HCT116 (cell line): ENCODE results near the gene PISD. TPM values are rescaled to one million over a fixed set of nuclear protein-coding genes. Genes with fewer than 3 reads are reported as not detected.

Experiments
- ATAC-seq: fragments of 200-7000 bp; cut with Tn5 transposase; 2 replicates; pipeline ENCODE4 v1.9.1; 2020; ENCODE audit warnings: mild to moderate bottlenecking, moderate library complexity
- BruUV-seq: library from RNA; stranded (reverse); fragments of 400-500 nt; replicated peaks from 2 replicates; lab custom pipeline; 2021; lab: Mats Ljungman, UMichigan
- CTCF ChIA-PET: fragments of 300-600 bp; sonication (Branson Sonifier 250); formaldehyde crosslinking; loops from one replicate; lab custom pipeline; 2021; ENCODE audit warnings: antibody characterized with exemption; lab: Charles Lee
- POLR2A ChIA-PET: fragments of 300-600, 350-600 bp; sonication (Branson Sonifier 250); formaldehyde crosslinking; loops from one replicate; lab custom pipeline; 2021; ENCODE audit warnings: antibody characterized with exemption; lab: Charles Lee
- RAD21 ChIA-PET, 2 experiments: fragments of 300-600 bp; sonication (Branson Sonifier 250); formaldehyde crosslinking; loops; one replicate each; lab custom pipeline; 2023; ENCODE audit warnings: low total read pairs in 2 of 2; ENCODE audit not compliant: uncharacterized antibody in 2 of 2, unreplicated experiment in 2 of 2, low non-redundant PET in 1 of 2; lab: Charles Lee
- DNase-seq: peaks from one replicate; pipeline ENCODE4 v3.0.0-alpha.2; 2010; ENCODE audit warnings: low read depth, low spot score
- H2AFZ ChIP-seq: fragments of 200-600 bp; shearing (Covaris generic), sonication (generic); 2 replicates; pipeline ENCODE4 v1.6.1; 2017; ENCODE audit warnings: low read depth, mixed run types, mixed read lengths, antibody characterized with exemption, low read length; ENCODE audit not compliant: poor library complexity, severe bottlenecking
- H3K27ac ChIP-seq: 2 replicates; pipeline ENCODE4 v1.5.1; 2012; ENCODE audit warnings: low read depth, low read length
- H3K27me3 ChIP-seq: fragments of 200-600 bp; sonication (generic); 2 replicates; pipeline ENCODE4 v1.6.1; 2016; ENCODE audit warnings: mixed run types, low read length, mixed read lengths; ENCODE audit not compliant: insufficient read depth
- H3K36me3 ChIP-seq, 2 experiments: fragments of 200-500 bp in 1 of 2; fragments of 200-600 bp in 1 of 2; sonication (Bioruptor generic) in 1 of 2; sonication (generic) in 1 of 2; 2 replicates each; pipeline versions ENCODE4 v1.5.1 to v1.6.1; 2014 to 2016; ENCODE audit warnings: low read length in 2 of 2, inconsistent platforms in 1 of 2, mixed read lengths in 1 of 2, mixed run types in 1 of 2; ENCODE audit not compliant: insufficient read depth in 2 of 2, control insufficient read depth in 1 of 2
- H3K4me1 ChIP-seq, 2 experiments: fragments of 200-600 bp in 1 of 2; sonication (generic) in 1 of 2; 2 replicates each; pipeline versions ENCODE4 v1.5.1 to v1.6.1; 2012 to 2017; ENCODE audit warnings: low read length in 2 of 2, inconsistent platforms in 1 of 2, mild to moderate bottlenecking in 1 of 2, mixed read lengths in 1 of 2, mixed run types in 1 of 2, moderate library complexity in 1 of 2; ENCODE audit not compliant: insufficient read depth in 2 of 2, control insufficient read depth in 1 of 2
- H3K4me2 ChIP-seq: fragments of 200-600 bp; sonication (generic); 2 replicates; pipeline ENCODE4 v1.6.1; 2017; ENCODE audit warnings: mixed run types, low read length, mixed read lengths
- H3K4me3 ChIP-seq, 2 experiments: fragments of 200-600 bp in 1 of 2; sonication (generic) in 1 of 2; replicated peaks in 1 of 2; 2 replicates each; pipeline ENCODE4 v1.5.1; 2011 to 2016; ENCODE audit warnings: low read length in 2 of 2, control low read depth in 1 of 2, low read depth in 1 of 2, mild to moderate bottlenecking in 1 of 2, mixed read lengths in 1 of 2, mixed run types in 1 of 2
- H3K79me2 ChIP-seq: fragments of 200-600 bp; sonication (generic); 2 replicates; pipeline ENCODE4 v1.6.1; 2017; ENCODE audit warnings: mild to moderate bottlenecking, mixed run types, low read length, moderate library complexity, mixed read lengths; ENCODE audit not compliant: insufficient read depth
- H3K9ac ChIP-seq: fragments of 200-600 bp; sonication (generic); 2 replicates; pipeline ENCODE4 v1.6.1; 2016; ENCODE audit warnings: low read length, mixed read lengths
- H3K9me2 ChIP-seq: fragments of 200-600 bp; sonication (generic), shearing (Covaris generic); 2 replicates; pipeline ENCODE4 v1.6.1; 2017; ENCODE audit warnings: mixed run types, mild to moderate bottlenecking, moderate library complexity; ENCODE audit not compliant: insufficient read depth
- H3K9me3 ChIP-seq, 2 experiments: fragments of 200-500 bp in 1 of 2; fragments of 200-600 bp in 1 of 2; sonication (Bioruptor generic) in 1 of 2; sonication (generic) in 1 of 2; 2 replicates each; pipeline ENCODE4 v1.6.1; 2014 to 2017; ENCODE audit warnings: low read length in 2 of 2, mixed read lengths in 2 of 2, inconsistent platforms in 1 of 2, low read depth in 1 of 2, mild to moderate bottlenecking in 1 of 2, mixed run types in 1 of 2, moderate library complexity in 1 of 2; ENCODE audit not compliant: control insufficient read depth in 1 of 2, insufficient read depth in 1 of 2
- H4K20me1 ChIP-seq: fragments of 200-600 bp; sonication (generic), shearing (Covaris generic); 2 replicates; pipeline ENCODE4 v1.6.1; 2017; ENCODE audit warnings: mixed run types, mild to moderate bottlenecking, moderate library complexity; ENCODE audit not compliant: insufficient read depth
- CBX3 ChIP-seq: IDR thresholded peaks from 2 replicates; pipeline ENCODE4 v1.6.1; 2012; ENCODE audit warnings: low read depth
- CTCF ChIP-seq, 3 experiments: fragments of 200-600 bp in 1 of 3; sonication (generic) in 1 of 3; IDR thresholded peaks in 2 of 3; conservative IDR thresholded peaks in 1 of 3; 2 replicates each; pipeline ENCODE4 v1.5.1; 2012 to 2017; ENCODE audit warnings: low read depth in 2 of 3, low read length in 2 of 3, antibody characterized with exemption in 1 of 3, borderline replicate concordance in 1 of 3, control low read depth in 1 of 3, mild to moderate bottlenecking in 1 of 3, mixed read lengths in 1 of 3, mixed run types in 1 of 3, moderate library complexity in 1 of 3; ENCODE audit not compliant: insufficient read depth in 1 of 3
- EGR1 ChIP-seq: IDR thresholded peaks from 2 replicates; pipeline ENCODE4 v1.6.1; 2012; ENCODE audit warnings: low read depth
- ELF1 ChIP-seq: IDR thresholded peaks from 2 replicates; pipeline ENCODE4 v1.6.1; 2012; ENCODE audit warnings: low read depth, borderline replicate concordance
- EZH2 ChIP-seq: fragments of 200-600 bp; sonication (generic); IDR thresholded peaks from 2 replicates; pipeline ENCODE4 v1.6.1; 2017; ENCODE audit warnings: antibody characterized with exemption, mixed run types
- FOSL1 ChIP-seq: IDR thresholded peaks from 2 replicates; pipeline ENCODE4 v1.6.1; 2012; ENCODE audit warnings: low read depth
- JUND ChIP-seq: IDR thresholded peaks from 2 replicates; pipeline ENCODE4 v1.6.1; 2012
- POLR2A ChIP-seq: IDR thresholded peaks from 2 replicates; pipeline ENCODE4 v1.7.0; 2011; ENCODE audit warnings: borderline replicate concordance; ENCODE audit not compliant: insufficient read depth, insufficient read length; ENCODE audit errors: extremely low read depth
- POLR2AphosphoS5 ChIP-seq: IDR thresholded peaks from 2 replicates; pipeline ENCODE4 v1.6.1; 2011; ENCODE audit warnings: mild to moderate bottlenecking, low read depth, low read length, moderate library complexity
- RAD21 ChIP-seq: IDR thresholded peaks from 2 replicates; pipeline ENCODE4 v1.6.1; 2012; ENCODE audit warnings: low read depth, mild to moderate bottlenecking
- REST ChIP-seq: IDR thresholded peaks from 2 replicates; pipeline ENCODE4 v1.6.1; 2012; ENCODE audit warnings: low read depth
- SIN3A ChIP-seq: IDR thresholded peaks from 2 replicates; pipeline ENCODE4 v1.6.1; 2012; ENCODE audit warnings: low read depth
- SP1 ChIP-seq: IDR thresholded peaks from 2 replicates; pipeline ENCODE4 v1.6.1; 2012; ENCODE audit warnings: low read depth
- TCF7L2 ChIP-seq: IDR thresholded peaks from 2 replicates; pipeline ENCODE4 v1.7.0; 2011; ENCODE audit warnings: borderline replicate concordance, inconsistent platforms; ENCODE audit not compliant: insufficient read depth, insufficient read length; ENCODE audit errors: extremely low read depth
- YY1 ChIP-seq: IDR thresholded peaks from 2 replicates; pipeline ENCODE4 v1.6.1; 2011; ENCODE audit warnings: low read length, low read depth, moderate library complexity, mild to moderate bottlenecking; ENCODE audit not compliant: insufficient replicate concordance; ENCODE audit errors: extremely low read depth
- ZBTB33 ChIP-seq: IDR thresholded peaks from 2 replicates; pipeline ENCODE4 v1.6.1; 2011; ENCODE audit warnings: mild to moderate bottlenecking, low read length, moderate library complexity; ENCODE audit not compliant: insufficient replicate concordance; ENCODE audit errors: extremely low read depth
- ZFX ChIP-seq: fragments of 450-650 bp; IDR thresholded peaks from 2 replicates; pipeline ENCODE4 v1.6.1; 2017
- ZNF274 ChIP-seq: fragments of 200-500 bp; sonication (Bioruptor generic); IDR thresholded peaks from 2 replicates; pipeline ENCODE4 v1.6.1; 2014; ENCODE audit warnings: mild to moderate bottlenecking, low read depth, low read length, inconsistent platforms
- intact Hi-C: fragments of 100-400 bp; cut with micrococcal nuclease; formaldehyde crosslinking; loops from 2 replicates; pipeline ENCODE4 v1.10.0; 2022
- total RNA-seq: library from RNA; stranded (reverse); gene quantifications from one replicate; pipeline ENCODE4 v1.2.1, GENCODE V29; 2021; ENCODE audit not compliant: unreplicated experiment
- TF ChIP-seq, protein P1 (sequence below): IDR thresholded peaks from 2 replicates; pipeline ENCODE4 v1.6.1; 2012

Gene PISD
- total RNA-seq, 1 experiment from 2014 or later, result 47.1 TPM

DNA sequence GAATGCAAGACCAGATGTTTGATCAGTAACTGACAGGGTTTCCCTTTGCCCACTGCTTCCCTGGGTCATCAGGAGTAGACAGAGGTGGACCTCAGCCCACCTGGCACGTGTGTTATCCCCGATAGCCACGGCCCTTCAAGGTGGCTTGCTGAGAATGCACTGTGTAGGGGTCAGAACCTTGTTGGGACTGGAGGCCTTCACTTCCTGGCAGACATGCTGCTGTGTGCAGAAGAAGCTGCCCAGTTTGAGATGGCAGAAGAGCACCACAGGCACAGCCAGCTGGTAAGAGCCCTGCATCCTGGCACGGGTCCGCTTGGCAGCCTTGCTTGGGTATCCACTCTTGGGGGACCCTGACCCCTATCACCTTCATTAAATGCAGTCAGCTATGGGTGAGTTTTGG is 83.8 kb downstream of the PISD start:
- TF ChIP-seq ZFX, result no peak
- TF ChIP-seq RAD21, result no peak
- no peak for TF ChIP-seq SIN3A
- no peak for TF ChIP-seq CTCF (IDR thresholded peaks at IDR 0.05 in 2 of 3, conservative IDR thresholded peaks at IDR 0.05 in 1 of 3; ENCODE audit: borderline replicate concordance in 1 of 3, insufficient read depth in 1 of 3, low read depth in 2 of 3, low read length in 2 of 3)
- TF ChIP-seq YY1, result no peak
- TF ChIP-seq, protein P1, sequence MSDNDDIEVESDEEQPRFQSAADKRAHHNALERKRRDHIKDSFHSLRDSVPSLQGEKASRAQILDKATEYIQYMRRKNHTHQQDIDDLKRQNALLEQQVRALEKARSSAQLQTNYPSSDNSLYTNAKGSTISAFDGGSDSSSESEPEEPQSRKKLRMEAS, result no peak
- TF ChIP-seq CBX3, result no peak
- no peak for TF ChIP-seq TCF7L2
- TF ChIP-seq FOSL1, result no peak
- no peak for TF ChIP-seq ZBTB33
- TF ChIP-seq ELF1, result no peak
- no peak for TF ChIP-seq EZH2
- TF ChIP-seq POLR2A, result no peak
- no peak for TF ChIP-seq EGR1
- no peak for TF ChIP-seq POLR2AphosphoS5
- no peak for TF ChIP-seq ZNF274
- TF ChIP-seq JUND, result no peak
- no peak for TF ChIP-seq REST
- TF ChIP-seq SP1, result no peak
- H3K4me1 ChIP-seq, result no peaks in the 10 kb centered on the region
- H3K36me3 ChIP-seq, result peaks cover 7 to 9% of the 10 kb centered on the region in 2 experiments; a peak in 3 of 4 replicates
- H3K27ac ChIP-seq, result no peak overlapping the region
- no peaks in the 10 kb centered on the region for H3K27me3 ChIP-seq
- POLR2A ChIA-PET, result no interaction called here
- DNase-seq (no peak), ATAC-seq (no peak)
- H3K4me2 ChIP-seq, result no peak overlapping the region
- H3K9me2 ChIP-seq, result no peaks in the 10 kb centered on the region
- no TSS peak for BruUV-seq
- H3K9me3 ChIP-seq, result no peaks in the 10 kb centered on the region
- no peak overlapping the region for H3K4me3 ChIP-seq
- no peaks in the 10 kb centered on the region for H3K79me2 ChIP-seq
- no peaks in the 10 kb centered on the region for H4K20me1 ChIP-seq
- H3K9ac ChIP-seq, result no peak overlapping the region
- H2AFZ ChIP-seq, result no peak overlapping the region
- CTCF ChIA-PET, result no interaction called here
- intact Hi-C loops, result no loop called here
- RAD21 ChIA-PET, result no interaction called here
